ENCODE data around the gene RGS1. TPM values are rescaled to one million over a fixed set of nuclear protein-coding genes. Genes with fewer than 3 reads are reported as not detected.

Gene RGS1, protein sequence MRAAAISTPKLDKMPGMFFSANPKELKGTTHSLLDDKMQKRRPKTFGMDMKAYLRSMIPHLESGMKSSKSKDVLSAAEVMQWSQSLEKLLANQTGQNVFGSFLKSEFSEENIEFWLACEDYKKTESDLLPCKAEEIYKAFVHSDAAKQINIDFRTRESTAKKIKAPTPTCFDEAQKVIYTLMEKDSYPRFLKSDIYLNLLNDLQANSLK
- not detected in 5 replicates for total RNA-seq (2022; extraction: Qiagen RNA extraction)

GRCh38 chr1:192575499-192576189, at the start of gene RGS1:
RGS1 (plus strand) TSS chr1:192575773; CDS start chr1:192575793, 20 bp downstream.

Other genes with a start within 250 kb of the RGS1 start
- not detected in 5 replicates for gene RGS13, start 60.4 kb downstream of the RGS1 start, total RNA-seq (2022; extraction: Qiagen RNA extraction)
- gene RGS2, start 233.3 kb downstream of the RGS1 start, total RNA-seq (2022; extraction: Qiagen RNA extraction): 135 to 200 TPM (median 157 TPM) in 5 replicates

All from A549 treated with AZD2906 at 1 μM for 4 hours (cell line).